GM12892 (cell line): ENCODE measurements around the gene USH1G.

Experiments used
- POLR2A ChIP-seq: IDR thresholded peaks from 2 replicates; pipeline ENCODE4 v1.6.1; 2011; ENCODE audit warnings: low read depth, low read length, control low read depth
- POLR2AphosphoS5 ChIP-seq: IDR thresholded peaks from 2 replicates; pipeline ENCODE4 v1.6.1; 2011; ENCODE audit warnings: low read depth, low read length, control low read depth
- TAF1 ChIP-seq: IDR thresholded peaks from 2 replicates; pipeline ENCODE4 v1.6.1; 2011; ENCODE audit warnings: low read depth, mild to moderate bottlenecking, control low read depth, low read length, borderline replicate concordance

GRCh38 chr17:74882517-74883240 is 40.4 kb downstream of the USH1G start:
- no peak for TF ChIP-seq POLR2A
- no peak for TF ChIP-seq TAF1
- no peak for TF ChIP-seq POLR2AphosphoS5
